Measurements from ENCODE around the gene GIMAP7.
"Not testable (repeated sequence)": the region's sequence is repeated elsewhere in the genome, so short reads cannot be mapped to it uniquely, and the experiment has no call there.

DNA sequence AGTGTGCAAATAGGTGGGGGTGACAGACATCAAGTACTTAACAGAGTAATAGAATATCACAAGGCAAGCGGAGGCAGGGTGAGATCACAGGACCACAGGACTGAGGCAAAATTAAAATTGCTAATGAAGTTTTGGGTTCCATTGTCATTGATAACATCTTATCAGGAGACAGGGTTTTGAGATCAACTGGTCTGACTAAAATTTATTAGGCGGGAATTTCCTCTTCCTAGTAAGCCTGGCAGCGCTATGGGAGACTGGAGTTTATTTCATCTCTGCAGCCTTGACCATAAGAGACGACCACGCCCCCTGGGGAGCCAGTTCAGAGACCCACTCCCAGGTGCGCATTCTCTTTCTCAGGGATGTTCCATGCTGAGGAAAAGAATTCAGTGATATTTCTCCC lies 8.3 kb downstream of the GIMAP7 start:
- TF ChIP-seq, protein P1, sequence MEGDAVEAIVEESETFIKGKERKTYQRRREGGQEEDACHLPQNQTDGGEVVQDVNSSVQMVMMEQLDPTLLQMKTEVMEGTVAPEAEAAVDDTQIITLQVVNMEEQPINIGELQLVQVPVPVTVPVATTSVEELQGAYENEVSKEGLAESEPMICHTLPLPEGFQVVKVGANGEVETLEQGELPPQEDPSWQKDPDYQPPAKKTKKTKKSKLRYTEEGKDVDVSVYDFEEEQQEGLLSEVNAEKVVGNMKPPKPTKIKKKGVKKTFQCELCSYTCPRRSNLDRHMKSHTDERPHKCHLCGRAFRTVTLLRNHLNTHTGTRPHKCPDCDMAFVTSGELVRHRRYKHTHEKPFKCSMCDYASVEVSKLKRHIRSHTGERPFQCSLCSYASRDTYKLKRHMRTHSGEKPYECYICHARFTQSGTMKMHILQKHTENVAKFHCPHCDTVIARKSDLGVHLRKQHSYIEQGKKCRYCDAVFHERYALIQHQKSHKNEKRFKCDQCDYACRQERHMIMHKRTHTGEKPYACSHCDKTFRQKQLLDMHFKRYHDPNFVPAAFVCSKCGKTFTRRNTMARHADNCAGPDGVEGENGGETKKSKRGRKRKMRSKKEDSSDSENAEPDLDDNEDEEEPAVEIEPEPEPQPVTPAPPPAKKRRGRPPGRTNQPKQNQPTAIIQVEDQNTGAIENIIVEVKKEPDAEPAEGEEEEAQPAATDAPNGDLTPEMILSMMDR (IDR thresholded peaks at IDR 0.05) = not testable (repeated sequence)
- not testable (repeated sequence) for TF ChIP-seq POLR2A (IDR thresholded peaks at IDR 0.05)

Measured in upper lobe of left lung (tissue), 4 donors.